Epithelial cell of proximal tubule (primary cell): Measurements from ENCODE around the gene KIAA0586. TPM values are rescaled to one million over a fixed set of nuclear protein-coding genes. Genes with fewer than 3 reads are reported as not detected.
"Not testable (repeated sequence)": the region's sequence is repeated elsewhere in the genome, so short reads cannot be mapped to it uniquely, and the experiment has no call there.

Source experiments
- DNase-seq: peaks from one replicate; pipeline ENCODE4 v3.0.0-alpha.2; 2011; ENCODE audit warnings: low read depth
- H3K4me3 ChIP-seq: 2 replicates; pipeline ENCODE4 v1.5.1; 2011; ENCODE audit warnings: low read depth, mild to moderate bottlenecking, low read length
- total RNA-seq: library from RNA; depleted of rRNA; stranded (reverse); fragments of >200 nt; gene quantifications from 2 replicates; pipeline ENCODE4 v1.2.3, GENCODE V29; 2015
- TF ChIP-seq, protein P1 (sequence below): conservative IDR thresholded peaks from 2 replicates; pipeline ENCODE4 v1.5.1; 2012; ENCODE audit warnings: low read depth, mild to moderate bottlenecking, low read length

Gene KIAA0586
- total RNA-seq, 1 donor from 2014 or later = 11.2 TPM

DNA sequence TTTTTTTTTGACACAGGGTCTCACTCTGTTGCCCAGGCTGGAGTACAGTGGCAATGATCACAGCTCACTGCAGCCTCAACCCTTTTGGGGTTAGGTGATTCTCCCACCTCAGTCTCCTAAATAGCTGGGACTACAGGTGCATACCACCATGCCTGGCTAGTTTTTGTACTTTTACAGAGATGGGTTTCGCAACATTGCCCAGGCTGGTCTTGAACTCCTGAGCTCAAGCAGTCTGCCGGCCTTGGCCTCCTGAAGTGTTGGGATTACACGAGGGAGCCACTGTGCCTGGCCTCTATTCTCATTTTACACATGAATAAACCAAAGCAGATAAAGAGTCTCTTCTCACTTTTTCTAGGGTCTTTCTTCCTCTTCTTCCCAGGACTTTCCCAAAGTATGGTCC lies 28.6 kb upstream of the KIAA0586 start:
- DNase-seq = no peak

DNA sequence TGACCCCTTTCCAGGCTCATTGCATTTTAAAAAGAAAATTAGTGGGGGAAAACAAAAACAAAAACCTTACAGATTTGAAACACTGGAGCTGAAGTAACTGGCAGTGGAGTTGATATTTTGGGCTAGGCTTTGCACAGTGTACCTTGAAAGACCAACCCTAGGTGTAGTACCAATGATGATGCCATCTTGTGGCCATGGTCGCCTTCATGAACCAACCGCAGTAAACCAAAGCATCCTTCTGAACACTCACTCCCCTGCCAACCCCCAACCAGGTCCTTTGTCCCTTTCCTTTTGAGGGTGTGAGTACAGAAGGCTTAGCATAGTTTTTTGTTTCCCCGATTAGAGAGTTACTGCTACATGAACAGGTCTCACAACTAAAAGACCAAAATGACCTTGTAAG lies 25.9 kb upstream of the KIAA0586 start:
- no peak for DNase-seq
- TF ChIP-seq, protein P1, sequence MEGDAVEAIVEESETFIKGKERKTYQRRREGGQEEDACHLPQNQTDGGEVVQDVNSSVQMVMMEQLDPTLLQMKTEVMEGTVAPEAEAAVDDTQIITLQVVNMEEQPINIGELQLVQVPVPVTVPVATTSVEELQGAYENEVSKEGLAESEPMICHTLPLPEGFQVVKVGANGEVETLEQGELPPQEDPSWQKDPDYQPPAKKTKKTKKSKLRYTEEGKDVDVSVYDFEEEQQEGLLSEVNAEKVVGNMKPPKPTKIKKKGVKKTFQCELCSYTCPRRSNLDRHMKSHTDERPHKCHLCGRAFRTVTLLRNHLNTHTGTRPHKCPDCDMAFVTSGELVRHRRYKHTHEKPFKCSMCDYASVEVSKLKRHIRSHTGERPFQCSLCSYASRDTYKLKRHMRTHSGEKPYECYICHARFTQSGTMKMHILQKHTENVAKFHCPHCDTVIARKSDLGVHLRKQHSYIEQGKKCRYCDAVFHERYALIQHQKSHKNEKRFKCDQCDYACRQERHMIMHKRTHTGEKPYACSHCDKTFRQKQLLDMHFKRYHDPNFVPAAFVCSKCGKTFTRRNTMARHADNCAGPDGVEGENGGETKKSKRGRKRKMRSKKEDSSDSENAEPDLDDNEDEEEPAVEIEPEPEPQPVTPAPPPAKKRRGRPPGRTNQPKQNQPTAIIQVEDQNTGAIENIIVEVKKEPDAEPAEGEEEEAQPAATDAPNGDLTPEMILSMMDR = peak; percentile 23
- no peak overlapping the region for H3K4me3 ChIP-seq

More for the DNA sequence above, 28.6 kb upstream of the KIAA0586 start:
- H3K4me3 ChIP-seq = no peak overlapping the region
- TF ChIP-seq, protein P1 = no peak

DNA sequence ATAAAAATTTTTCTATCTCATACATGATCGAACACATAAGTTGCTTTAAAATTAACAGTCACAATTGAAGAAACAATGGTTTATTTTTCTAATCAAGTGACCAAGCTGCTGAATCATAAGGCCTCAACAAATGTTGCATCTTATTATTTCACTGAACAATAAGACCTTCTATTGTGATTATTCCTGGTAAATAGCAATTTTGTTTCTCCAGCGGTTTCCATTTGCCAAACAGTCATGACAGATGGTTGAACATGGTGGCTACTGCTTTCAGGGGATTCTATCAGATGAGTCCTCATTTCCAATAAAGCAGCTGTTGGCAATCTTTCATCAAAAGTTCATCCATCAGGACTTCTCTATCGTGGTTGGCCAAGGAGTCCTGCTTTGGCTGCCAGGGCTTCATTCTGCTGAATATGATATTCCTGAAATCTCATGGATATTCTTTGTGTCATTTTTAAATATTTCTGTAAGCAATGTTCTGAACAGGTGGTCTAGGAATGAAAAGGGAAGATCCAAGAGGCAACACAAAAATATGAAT lies 18.8 kb upstream of the KIAA0586 start:
- H3K4me3 ChIP-seq = no peak overlapping the region
- TF ChIP-seq, protein P1 = no peak
- DNase-seq = no peak

DNA sequence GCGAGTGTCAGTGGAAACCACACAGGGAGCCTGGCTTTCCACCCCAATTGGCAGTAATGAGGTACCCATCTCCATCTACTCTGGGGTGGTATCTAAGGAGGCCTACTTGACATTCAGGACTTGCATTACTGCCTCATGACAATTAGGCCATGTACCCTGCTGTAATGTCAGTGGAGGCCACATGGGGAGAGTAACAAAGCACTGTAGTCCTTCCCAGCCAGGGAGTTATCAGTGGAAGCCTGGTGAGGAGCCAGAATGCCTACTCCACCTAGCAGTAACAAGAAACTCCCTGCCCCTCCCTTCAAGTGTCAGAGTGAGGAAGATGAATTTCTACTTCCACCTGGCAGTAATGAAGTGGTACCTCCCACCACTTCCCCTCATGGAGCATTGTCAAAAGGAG lies 12.7 kb upstream of the KIAA0586 start:
- TF ChIP-seq, protein P1 = peak; percentile 2
- no peak for DNase-seq
- no peak overlapping the region for H3K4me3 ChIP-seq

DNA sequence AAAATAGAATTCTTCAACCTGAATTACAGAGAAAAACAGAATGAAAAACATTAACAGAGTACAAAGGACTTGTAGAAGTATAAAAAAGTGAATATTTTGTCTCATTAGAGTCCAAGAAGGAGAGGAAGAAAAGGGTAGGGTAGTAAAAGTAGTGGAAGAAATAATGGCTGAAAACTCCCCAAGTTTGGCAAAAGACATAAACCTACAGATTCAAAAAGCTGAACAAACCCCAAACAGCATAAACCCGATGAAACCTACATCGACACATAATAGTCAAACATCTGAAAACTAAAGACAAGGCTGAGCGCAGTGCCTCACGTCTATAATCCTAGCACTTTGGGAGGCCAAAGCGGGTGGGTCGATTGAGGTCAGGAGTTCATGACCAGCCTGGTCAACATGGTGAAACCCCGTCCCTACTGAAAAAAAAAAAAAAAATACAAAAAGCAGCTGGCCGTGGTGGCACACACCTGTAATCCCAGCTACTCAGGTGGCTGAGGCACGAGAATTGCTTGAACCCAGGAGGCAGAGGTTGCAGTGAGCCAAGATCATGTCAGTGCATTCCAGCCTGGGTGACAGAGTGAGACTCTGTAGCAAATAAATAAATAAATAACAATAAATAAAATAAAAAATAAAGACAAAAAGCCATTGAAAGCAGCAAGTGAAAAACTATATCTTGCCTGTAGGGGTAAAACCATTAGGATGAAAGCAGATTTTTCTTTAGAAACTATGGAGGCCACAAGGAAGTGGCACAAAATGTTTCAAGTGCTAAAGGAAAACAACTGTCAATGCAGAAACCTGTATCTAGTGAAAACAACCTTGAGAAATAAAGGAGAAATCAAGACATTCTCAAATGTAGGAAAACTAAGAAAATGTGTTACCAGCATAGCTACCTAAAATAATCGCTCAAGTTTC lies 11.6 kb upstream of the KIAA0586 start:
- no peak for DNase-seq
- H3K4me3 ChIP-seq = no peak overlapping the region
- TF ChIP-seq, protein P1 = no peak

DNA sequence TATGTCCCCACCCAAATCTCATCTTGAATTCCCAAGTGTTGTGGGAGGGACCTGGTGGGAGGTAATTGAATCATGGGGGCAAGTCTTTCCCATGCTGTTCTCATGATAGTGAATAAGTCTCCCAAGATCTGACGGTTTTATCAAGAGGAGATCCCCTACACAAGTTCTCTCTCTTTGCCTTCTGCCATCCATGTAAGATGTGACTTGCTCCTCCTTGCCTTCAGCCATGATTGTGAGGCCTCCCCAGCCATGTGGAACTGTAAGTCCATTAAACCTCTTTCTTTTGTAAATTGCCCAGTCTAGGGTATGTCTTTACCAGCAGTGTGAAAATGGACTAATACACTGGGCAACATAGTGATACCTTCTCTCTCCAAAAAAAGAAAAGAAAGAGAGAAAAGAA lies 10.6 kb upstream of the KIAA0586 start:
- DNase-seq = not testable (repeated sequence)

DNA sequence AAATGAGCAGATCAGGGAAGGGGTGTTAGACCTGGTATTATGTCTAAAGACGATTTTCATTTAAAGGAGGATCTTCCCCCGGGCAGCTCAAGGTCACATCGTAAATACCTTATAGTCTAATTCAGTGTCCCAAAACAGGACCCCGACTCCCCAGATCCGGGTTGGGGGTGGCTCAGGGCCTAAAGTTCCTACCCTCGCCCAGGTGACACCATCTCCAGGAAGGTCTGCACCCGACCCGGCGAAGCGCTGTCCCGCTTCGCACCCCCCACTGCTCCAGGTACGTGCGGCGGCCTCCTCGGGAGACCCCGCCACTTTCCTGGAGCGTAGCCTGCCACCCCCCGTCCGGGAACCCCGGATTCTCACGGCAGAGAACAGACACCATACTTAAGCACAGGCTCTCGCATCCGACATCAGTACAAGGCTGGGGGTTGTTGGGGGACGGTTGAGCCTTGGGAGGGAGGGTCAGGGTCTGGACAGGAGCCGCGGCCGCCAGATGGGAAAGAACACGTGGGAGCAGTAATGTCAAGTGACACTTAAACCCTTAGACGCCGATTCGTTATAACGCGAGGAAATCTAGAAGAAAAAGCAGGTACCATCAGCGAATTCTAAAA lies 744 bp upstream of the KIAA0586 start:
- DNase-seq = no peak
- TF ChIP-seq, protein P1 = no peak

More for the DNA sequence above, 10.6 kb upstream of the KIAA0586 start:
- H3K4me3 ChIP-seq = not testable (repeated sequence)

More for the DNA sequence above, 744 bp upstream of the KIAA0586 start:
- peak overlapping the region; percentile 92 for H3K4me3 ChIP-seq
